ENCODE data around the gene INPP5E.

DNA sequence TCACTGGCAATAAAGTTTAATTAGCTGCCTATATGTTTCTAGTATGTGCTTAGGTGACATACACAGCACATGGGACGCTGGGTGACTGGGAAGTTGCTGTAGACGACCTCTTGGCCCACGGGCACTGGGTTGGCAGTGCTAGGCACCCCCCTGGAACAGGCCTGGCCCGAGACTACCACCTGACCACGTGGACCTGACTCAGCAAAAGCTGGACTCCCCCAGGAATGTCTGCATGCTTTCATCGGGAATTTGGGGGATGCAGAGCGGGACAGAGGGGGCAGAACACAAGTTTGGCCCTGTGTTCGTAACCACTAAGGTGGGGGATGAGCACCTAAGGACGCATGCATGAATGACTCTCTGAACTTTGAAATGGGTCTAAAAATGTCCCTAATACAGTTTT, 16.6 kb upstream of the INPP5E start:
- TF ChIP-seq CTCF (IDR thresholded peaks at IDR 0.05) (no peak), POLR2A (IDR thresholded peaks at IDR 0.05) (no peak)

All from lower leg skin (tissue), 3 donors.